Muscle of leg (tissue), 11 donors: ENCODE data around the gene TMEM263. TPM values are rescaled to one million over a fixed set of nuclear protein-coding genes. Genes with fewer than 3 reads are reported as not detected.

ENCODE experiments used
- DNase-seq: peaks from one replicate; pipeline ENCODE4 v3.0.0; 2013
- H3K27ac ChIP-seq: one replicate; pipeline ENCODE4 v1.5.1; 2013; ENCODE audit warnings: mild to moderate bottlenecking, low read length, control low read depth
- H3K27me3 ChIP-seq: one replicate; pipeline ENCODE4 v1.6.1; 2013; ENCODE audit warnings: low read length; ENCODE audit not compliant: control insufficient read depth, insufficient read depth
- H3K36me3 ChIP-seq: one replicate; pipeline ENCODE4 v1.6.1; 2013; ENCODE audit warnings: low read length; ENCODE audit not compliant: control insufficient read depth, insufficient read depth
- H3K4me1 ChIP-seq: one replicate; pipeline ENCODE4 v1.6.1; 2013; ENCODE audit warnings: low read length; ENCODE audit not compliant: control insufficient read depth, insufficient read depth
- H3K4me3 ChIP-seq: one replicate; pipeline ENCODE4 v1.5.1; 2013; ENCODE audit warnings: low read length, control low read depth
- H3K9me3 ChIP-seq: replicated peaks from 2 replicates; pipeline ENCODE4 v1.6.1; 2013; ENCODE audit warnings: low read depth, low read length; ENCODE audit not compliant: control insufficient read depth
- WGBS: methylation state at CpG from one replicate; pipeline ENCODE4 v1.1.5; 2013; ENCODE audit warnings: missing lambda C conversion rate; ENCODE audit not compliant: insufficient coverage; 5-methylcytosine and 5-hydroxymethylcytosine counted together
- polyA plus RNA-seq, 8 donors: library from polyadenylated mRNA; unstranded; fragments of 120-200 nt; gene quantifications; one replicate each; pipeline versions ENCODE4 v1.2.1 to v1.2.3, GENCODE V29; 2013; ENCODE audit warnings: inconsistent platforms in 1 of 8, low replicate concordance in 1 of 8; ENCODE audit not compliant: insufficient read length in 8 of 8, insufficient read depth in 1 of 8
- total RNA-seq: library from RNA; stranded (reverse); fragments of 120-200 nt; gene quantifications from one replicate; pipeline ENCODE4 v1.2.4, GENCODE V29; 2013

TMEM263 gene
- total and polyA plus RNA-seq, 9 donors, result 44.6 to 89.3 (median 62.3) TPM

DNA sequence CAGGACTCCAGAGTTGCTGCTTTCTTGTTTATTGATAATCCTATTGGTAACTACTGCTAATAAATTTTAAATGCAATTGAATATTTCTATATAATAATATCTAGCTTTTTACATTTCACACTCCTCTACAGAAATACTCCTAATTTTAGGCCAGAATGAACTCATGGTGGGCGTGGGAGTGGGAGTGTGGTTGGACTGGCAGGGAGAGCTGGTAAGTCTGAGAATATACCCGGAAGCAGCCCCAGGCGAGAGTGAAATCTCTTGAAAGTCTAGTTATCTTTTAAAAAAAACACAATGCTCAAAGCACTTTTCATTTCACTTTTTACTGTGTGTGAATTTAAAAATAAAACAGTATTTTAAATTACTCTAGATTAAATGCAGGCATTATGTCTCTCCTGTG lies 4.7 kb downstream of the TMEM263 start:
- no peak overlapping the region for H3K4me3 ChIP-seq
- no peaks in the 10 kb centered on the region for H3K9me3 ChIP-seq
- WGBS, result no CpG with 5 or more reads among the region's 3 CpGs
- peaks cover 11% of the 10 kb centered on the region for H3K36me3 ChIP-seq
- H3K27ac ChIP-seq, result no peak overlapping the region
- no peak for DNase-seq
- H3K4me1 ChIP-seq, result peaks cover 2% of the 10 kb centered on the region
- H3K27me3 ChIP-seq, result no peaks in the 10 kb centered on the region

DNA sequence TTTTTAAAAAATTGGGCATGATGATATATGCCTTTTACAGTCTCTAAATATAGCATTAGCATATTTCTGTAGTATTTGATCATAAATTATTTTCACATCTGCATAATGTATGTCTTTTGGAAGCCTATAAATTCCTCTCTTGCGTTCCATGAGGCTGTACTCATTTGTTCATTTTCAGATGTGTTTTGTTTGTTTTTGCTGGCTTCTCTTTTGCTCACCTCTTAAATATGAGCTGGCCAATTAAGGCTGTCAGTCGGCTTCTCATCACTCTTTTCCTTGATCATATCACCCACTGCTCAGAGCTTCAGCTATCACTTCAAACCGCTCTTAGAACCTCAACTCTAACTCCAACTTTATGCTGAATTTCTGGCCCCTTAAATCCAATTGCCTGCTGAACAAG lies 6.6 kb downstream of the TMEM263 start:
- Histone ChIP-seq H3K36me3 (peaks cover 11% of the 10 kb centered on the region), H3K27ac (no peak overlapping the region), H3K4me1 (peaks cover 2% of the 10 kb centered on the region), H3K9me3 (no peaks in the 10 kb centered on the region), H3K27me3 (no peaks in the 10 kb centered on the region), H3K4me3 (no peak overlapping the region)
- WGBS, result 94% methylated on average over 2 of the region's 3 CpGs
- DNase-seq, result no peak

DNA sequence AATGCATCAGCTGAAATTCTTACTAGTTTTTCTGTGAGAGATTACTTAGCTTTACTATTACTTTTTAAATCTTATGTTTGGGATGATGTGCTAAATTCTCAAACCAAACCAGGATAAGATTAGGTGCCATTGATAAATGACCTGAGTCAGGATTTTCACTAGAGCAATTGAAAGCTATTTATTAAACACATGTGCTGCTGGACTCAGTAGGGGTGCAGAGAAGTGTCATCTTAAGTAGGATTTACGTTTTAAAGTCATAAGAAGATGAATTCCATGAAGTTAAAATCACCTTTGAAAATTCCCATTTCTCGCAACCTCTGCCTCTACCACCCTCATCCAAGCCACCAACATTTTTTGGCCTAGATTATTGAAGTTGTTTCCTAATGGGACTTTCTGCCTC lies 8.8 kb downstream of the TMEM263 start:
- Histone ChIP-seq H3K4me3 (no peak overlapping the region), H3K36me3 (peaks cover 11% of the 10 kb centered on the region), H3K27ac (no peak overlapping the region), H3K27me3 (no peaks in the 10 kb centered on the region), H3K4me1 (no peaks in the 10 kb centered on the region), H3K9me3 (no peaks in the 10 kb centered on the region)
- no peak for DNase-seq
- no CpG with 5 or more reads among the region's 2 CpGs for WGBS

DNA sequence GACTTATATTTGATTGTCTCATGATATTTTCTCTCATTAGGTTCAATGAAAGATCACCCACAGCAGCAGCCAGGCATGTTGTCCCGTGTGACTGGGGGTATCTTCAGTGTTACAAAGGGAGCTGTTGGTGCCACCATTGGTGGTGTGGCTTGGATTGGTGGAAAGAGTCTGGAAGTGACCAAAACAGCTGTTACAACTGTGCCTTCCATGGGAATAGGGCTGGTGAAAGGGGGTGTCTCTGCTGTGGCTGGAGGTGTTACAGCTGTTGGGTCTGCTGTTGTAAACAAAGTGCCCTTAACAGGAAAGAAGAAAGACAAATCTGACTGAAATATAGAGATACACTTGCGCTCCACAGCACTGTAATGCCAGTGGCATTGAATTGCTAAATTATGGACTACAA lies 15.4 kb downstream of the TMEM263 start:
- 89% methylated on average over 2 of the region's 2 CpGs for WGBS
- no peak overlapping the region for H3K4me3 ChIP-seq
- no peak for DNase-seq
- H3K27me3 ChIP-seq, result no peaks in the 10 kb centered on the region
- H3K4me1 ChIP-seq, result no peaks in the 10 kb centered on the region
- peaks cover 23% of the 10 kb centered on the region for H3K36me3 ChIP-seq
- no peaks in the 10 kb centered on the region for H3K9me3 ChIP-seq
- no peak overlapping the region for H3K27ac ChIP-seq

GRCh38 chr12:106973545-106973944 lies 17.8 kb downstream of the TMEM263 start:
- Histone ChIP-seq H3K4me3 (no peak overlapping the region), H3K4me1 (no peaks in the 10 kb centered on the region), H3K27ac (no peak overlapping the region), H3K36me3 (peaks cover 26% of the 10 kb centered on the region), H3K9me3 (no peaks in the 10 kb centered on the region), H3K27me3 (no peaks in the 10 kb centered on the region)
- no peak for DNase-seq

DNA sequence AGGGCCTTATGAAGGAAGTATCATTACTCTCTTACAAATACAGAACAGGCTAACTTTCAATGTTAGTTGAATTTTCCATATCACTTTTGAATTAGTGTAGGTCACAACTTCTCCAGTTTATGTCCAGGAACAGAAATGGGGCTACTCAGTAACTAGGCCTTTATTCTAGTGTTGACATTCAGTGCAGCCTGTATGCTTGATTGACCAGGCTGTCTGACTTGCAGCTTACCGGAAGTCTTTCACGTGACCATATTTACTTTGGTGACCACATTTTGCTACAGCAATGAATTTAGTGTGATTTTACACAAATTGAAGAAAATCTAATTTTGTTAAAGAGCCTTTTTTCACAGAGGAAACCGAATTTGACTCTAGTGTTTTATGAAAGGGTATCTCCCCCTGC lies 18.8 kb downstream of the TMEM263 start:
- H3K27me3 ChIP-seq, result no peaks in the 10 kb centered on the region
- 92% methylated on average over 2 of the region's 3 CpGs for WGBS
- DNase-seq, result no peak
- no peaks in the 10 kb centered on the region for H3K4me1 ChIP-seq
- H3K36me3 ChIP-seq, result peaks cover 27% of the 10 kb centered on the region
- H3K9me3 ChIP-seq, result no peaks in the 10 kb centered on the region
- H3K27ac ChIP-seq, result no peak overlapping the region
- no peak overlapping the region for H3K4me3 ChIP-seq

DNA sequence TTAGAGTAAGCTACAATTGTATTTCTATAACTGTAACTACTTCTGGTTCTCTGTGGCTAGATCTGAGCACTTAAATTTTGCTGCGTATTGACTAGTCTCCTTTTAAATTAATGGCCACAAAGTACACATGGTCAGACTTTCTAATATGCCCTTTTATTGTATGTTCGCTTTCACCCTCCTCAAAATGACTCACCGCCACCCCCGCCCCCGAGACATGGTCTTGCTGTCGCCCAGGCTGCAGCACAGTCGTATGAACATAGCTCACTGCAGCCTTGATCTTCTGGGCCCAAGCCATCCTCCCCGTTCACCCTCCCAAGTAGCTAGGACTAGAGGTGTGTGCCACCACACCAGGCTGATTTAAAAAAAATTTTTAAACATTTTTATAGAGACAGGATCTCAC lies 19.4 kb downstream of the TMEM263 start:
- H3K4me1 ChIP-seq, result no peaks in the 10 kb centered on the region

GRCh38 chr12:106975993-106976658 lies 20.4 kb downstream of the TMEM263 start:
- peaks cover 24% of the 10 kb centered on the region for H3K36me3 ChIP-seq
- H3K4me1 ChIP-seq, result no peaks in the 10 kb centered on the region
- H3K4me3 ChIP-seq, result no peak overlapping the region
- no peak overlapping the region for H3K27ac ChIP-seq
- DNase-seq, result no peak
- H3K9me3 ChIP-seq, result no peaks in the 10 kb centered on the region
- WGBS, result 86% methylated on average over 2 of the region's 3 CpGs
- H3K27me3 ChIP-seq, result no peaks in the 10 kb centered on the region

More for the DNA sequence above, 19.4 kb downstream of the TMEM263 start:
- no peaks in the 10 kb centered on the region for H3K9me3 ChIP-seq
- peaks cover 29% of the 10 kb centered on the region for H3K36me3 ChIP-seq
- no peak overlapping the region for H3K27ac ChIP-seq
- H3K4me3 ChIP-seq, result no peak overlapping the region
- 90% methylated on average over 6 of the region's 8 CpGs for WGBS
- H3K27me3 ChIP-seq, result no peaks in the 10 kb centered on the region
- DNase-seq, result no peak

DNA sequence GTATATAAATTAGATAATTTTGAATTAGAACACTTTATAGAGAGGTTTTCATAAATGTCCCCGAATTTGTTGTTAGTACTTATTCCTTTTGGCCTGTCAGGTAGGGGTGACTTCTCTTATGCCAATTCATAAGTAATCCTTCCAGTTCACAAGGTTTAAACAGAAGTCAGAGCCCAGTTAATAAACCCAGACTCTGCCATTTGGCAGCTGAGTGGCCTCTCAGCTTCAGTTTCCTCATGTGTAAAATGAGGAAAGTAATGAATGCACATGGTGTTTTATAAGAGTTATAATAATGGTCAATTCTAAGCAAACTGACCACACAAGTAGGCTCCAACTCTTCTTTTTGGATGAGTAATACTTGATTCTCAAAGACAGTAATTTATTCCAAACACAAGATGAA lies 21.0 kb downstream of the TMEM263 start:
- WGBS, result no CpG with 5 or more reads among the region's 1 CpG
- Histone ChIP-seq H3K4me1 (no peaks in the 10 kb centered on the region), H3K27ac (no peak overlapping the region)

DNA sequence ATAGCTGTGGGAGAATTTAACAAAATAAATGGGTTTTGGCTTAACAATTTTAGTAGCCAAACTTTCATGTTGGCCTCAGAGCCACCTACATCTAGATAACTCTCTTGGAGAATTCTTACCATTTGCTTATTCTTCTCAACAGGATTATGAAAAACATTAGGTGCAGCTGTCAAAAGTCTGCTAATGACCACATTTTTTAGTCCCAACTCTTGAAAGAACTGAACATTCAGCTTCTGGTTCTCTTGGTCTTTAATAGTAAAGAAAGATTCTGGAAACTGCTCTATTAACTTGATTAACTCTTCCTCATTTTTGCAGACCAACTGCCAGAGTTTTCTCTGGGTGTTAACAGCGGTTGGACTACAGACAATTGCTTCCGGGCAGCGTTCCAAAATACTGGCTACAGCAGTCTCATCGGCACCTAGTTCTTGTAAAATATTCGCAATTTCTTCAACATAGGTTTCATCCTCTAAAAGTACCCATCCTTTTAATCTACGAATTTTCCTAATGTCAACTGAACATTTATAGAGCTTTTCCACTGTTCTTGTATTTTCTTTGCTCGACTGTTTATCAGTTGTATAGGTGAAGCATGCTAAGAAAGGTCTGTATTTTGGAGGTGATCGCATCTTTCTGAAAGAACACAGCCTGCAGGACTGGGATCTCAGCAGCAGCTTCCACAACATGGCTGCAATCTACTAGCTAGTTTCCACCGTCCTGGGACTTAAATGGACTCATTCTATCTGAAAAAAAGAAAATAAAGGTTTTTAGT lies 22.5 kb downstream of the TMEM263 start:
- Histone ChIP-seq H3K27me3 (no peaks in the 10 kb centered on the region), H3K9me3 (no peaks in the 10 kb centered on the region), H3K4me3 (no peak overlapping the region), H3K27ac (peak overlapping the region; percentile 10), H3K4me1 (peaks cover 2% of the 10 kb centered on the region), H3K36me3 (peaks cover 25% of the 10 kb centered on the region)
- DNase-seq, result peak; percentile 65
- 26% methylated on average over 5 of the region's 9 CpGs for WGBS

More for the DNA sequence above, 21.0 kb downstream of the TMEM263 start:
- no peaks in the 10 kb centered on the region for H3K9me3 ChIP-seq
- H3K27me3 ChIP-seq, result no peaks in the 10 kb centered on the region
- no peak for DNase-seq
- H3K36me3 ChIP-seq, result peaks cover 22% of the 10 kb centered on the region
- no peak overlapping the region for H3K4me3 ChIP-seq
